ENCODE data around the gene SMPD2.

The SMPD2 gene, protein sequence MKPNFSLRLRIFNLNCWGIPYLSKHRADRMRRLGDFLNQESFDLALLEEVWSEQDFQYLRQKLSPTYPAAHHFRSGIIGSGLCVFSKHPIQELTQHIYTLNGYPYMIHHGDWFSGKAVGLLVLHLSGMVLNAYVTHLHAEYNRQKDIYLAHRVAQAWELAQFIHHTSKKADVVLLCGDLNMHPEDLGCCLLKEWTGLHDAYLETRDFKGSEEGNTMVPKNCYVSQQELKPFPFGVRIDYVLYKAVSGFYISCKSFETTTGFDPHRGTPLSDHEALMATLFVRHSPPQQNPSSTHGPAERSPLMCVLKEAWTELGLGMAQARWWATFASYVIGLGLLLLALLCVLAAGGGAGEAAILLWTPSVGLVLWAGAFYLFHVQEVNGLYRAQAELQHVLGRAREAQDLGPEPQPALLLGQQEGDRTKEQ

GRCh38 chr6:109440331-109441068 is at the start of gene SMPD2, which contains the start of gene PPIL6:
TSS of gene SMPD2 (plus strand) at chr6:109440724. CDS start at chr6:109441122, 398 bp downstream.
TSS of gene PPIL6 (minus strand) at chr6:109440628. CDS start at chr6:109440590, 38 bp downstream.
- DNase-seq: peak; percentile 90

DNA sequence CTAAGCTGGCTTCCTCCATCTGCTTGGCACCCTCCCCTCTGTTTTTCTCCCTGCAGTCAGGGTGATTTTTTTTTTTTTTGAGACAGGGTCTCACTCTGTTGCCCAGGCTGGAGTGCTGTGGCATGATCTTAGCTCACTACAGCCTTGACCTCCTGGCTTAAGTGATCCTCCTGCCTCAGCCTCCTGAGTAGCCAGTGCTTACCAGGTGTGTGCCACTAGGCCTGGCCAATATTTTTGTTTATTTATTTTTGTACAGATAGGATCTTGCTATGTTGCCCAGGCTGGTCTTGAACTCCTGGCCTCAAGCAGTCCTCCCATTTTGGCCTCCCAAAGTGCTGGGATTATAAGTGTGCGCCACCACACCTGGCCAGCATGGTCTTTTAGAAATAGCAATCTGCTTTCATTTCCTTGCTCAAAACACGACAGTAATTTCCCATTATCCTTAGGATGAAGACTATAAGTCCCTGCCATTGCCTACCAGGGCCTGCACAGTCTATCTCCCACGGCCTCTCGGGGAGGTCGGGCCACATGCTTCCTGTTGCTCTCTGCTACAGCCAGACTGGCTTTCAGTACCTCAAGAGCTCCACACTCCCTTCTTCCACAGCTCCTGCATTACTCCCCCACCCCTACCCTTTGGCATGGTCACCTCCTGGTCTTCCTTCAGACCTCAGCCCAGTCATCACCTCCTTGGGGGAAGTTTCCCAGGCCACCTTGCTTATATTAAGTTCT is 47.2 kb upstream of the SMPD2 start:
- DNase-seq: no peak

DNA sequence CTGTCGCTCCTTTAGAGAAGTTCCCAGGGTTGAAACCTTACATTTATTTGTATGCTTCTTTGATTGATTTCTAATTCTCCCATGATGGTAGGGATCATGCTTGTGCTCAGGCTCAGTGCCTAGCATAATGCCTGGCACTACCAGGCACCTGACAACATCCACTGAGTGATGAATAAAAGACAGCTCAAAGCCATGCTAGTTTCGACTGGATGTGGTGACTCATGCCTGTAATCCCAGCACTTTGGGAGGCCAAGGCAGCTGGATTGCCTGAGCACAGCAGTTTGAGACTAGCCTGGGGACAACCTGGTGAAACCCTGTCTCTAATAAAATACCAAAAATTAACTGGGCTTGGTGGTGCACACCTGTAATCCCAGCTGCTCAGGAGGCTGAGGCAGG is 46.6 kb upstream of the SMPD2 start:
- DNase-seq: peak; percentile 20

DNA sequence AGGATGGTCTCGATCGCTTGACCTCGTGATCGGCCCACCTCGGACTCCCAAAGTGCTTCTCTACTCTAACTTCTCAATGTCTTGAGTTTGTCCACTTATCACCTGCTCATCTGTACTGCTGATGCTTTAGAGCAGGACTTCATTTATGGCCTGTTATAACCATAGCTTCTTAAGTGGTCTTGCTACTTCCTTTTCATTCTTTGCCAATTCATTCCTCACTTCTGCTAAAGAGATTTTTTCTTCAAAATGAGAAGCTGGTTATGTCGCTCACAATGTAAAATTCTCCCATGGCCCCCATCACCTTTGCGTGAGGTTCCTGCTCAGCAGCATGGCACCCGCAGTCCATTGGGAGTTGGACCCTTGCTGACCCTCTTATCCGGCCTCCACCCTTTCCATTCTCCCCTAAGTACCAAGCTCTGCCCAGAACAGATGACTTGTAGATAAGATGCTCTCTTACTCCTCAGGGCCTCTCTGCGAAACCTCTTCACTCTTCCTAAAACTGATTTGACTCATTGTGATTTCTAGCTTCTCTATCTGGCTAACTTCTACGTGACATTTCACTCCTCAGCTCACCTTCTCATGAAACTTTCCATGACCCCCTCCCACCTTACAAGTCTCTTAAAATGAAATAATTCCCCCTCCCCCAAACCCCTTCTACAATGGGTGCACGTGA is 44.3 kb upstream of the SMPD2 start:
- no peak for DNase-seq

DNA sequence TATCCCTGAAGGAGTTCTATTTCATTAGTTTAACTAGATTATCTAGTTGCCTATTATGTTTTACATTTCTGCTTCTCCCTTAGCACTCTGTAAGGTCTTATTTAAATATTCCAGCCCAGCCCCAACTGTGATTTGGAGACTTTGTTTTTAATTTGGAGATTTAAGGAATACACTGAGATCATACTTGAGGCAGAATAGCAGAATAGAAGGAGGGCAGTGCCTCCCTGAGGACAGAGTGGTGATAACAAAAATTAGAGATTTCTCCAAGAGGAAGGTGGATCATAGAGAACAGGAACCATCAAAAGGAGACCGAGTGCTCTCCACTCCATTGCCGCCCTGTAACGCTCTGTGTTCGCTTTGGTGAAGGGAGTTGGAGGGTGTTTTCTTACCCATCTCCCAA is 43.5 kb upstream of the SMPD2 start:
- DNase-seq: no peak

GRCh38 chr6:109406196-109406595 is 34.3 kb upstream of the SMPD2 start:
- peak; percentile 41 for DNase-seq

- no peak for DNase-seq
These were observed 29.5 kb upstream of the SMPD2 start for GRCh38 chr6:109411034-109411433.

DNA sequence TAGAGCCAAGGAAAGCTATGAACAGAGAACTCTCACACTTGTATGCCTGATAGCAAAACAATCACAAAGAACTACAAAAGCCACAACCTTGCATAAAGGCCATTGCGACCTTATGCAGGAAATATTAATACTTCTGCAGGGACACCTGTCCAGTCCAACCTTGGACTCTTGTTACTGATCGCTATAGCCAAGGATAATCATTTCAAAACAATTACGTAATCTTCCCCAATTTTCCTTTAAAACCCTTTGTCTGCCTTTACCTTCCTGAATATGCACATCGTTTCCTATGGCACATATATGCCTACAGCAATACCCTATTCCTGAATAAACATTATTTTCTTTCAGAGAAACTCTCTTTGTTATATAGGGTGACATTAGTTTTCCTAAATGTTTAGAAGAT is 22.9 kb upstream of the SMPD2 start:
- no peak for DNase-seq

DNA sequence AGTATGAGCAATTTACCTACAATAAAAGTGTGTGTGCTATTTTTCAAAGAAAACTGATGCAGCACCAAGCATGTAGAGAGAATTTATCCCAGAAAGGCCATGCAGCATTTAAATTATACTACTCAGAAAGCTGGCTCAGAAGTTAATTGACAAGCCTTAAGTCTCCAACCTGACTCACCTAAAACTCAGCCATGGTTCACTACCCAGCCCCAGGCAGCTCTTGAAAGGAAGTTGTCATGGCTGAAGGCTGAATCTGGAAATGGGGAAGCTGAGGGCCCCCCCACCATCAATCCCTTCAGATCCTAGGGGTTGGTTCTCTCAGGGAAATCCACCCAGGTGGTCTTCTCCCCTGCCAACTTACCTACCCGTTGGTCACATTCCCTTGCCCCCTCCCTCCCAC is 19.8 kb upstream of the SMPD2 start:
- no peak for DNase-seq

DNA sequence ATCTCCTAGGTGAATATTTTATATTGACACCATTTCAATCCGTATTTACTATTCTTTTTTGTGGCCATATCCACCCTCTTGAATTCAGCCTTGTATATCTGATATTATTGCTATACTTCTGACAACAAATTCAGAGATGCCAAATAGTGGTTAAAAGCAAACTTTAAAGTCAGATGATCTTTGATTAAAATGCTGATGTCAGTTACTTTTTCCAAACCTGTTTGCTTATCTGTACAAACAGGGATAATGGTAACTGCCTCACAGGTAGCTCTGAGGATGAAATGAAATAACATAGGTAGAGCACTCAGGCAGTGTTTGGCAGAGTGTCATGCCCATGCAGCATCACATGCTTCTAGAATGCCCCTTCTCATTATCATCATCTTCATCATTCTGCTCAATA is 19.3 kb upstream of the SMPD2 start:
- no peak for DNase-seq

DNA sequence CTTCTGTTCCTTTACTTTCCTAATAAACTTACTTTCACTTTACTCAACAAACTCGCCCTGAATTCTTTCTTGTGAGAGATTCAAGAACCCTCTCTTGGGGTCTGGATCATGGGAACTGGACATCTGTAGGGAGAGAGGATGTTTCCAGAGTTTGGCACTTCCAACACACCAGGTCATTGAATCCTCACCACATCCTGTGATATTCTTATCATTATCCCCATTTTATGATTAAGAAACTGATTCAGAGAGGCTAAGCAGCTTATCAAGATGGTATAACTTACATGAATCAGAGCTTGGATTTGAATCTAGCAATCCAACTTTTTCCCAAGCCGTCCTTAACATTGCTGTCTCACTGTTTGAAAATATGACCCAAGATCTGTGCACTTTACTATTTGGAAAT is 15.6 kb upstream of the SMPD2 start:
- no peak for DNase-seq

DNA sequence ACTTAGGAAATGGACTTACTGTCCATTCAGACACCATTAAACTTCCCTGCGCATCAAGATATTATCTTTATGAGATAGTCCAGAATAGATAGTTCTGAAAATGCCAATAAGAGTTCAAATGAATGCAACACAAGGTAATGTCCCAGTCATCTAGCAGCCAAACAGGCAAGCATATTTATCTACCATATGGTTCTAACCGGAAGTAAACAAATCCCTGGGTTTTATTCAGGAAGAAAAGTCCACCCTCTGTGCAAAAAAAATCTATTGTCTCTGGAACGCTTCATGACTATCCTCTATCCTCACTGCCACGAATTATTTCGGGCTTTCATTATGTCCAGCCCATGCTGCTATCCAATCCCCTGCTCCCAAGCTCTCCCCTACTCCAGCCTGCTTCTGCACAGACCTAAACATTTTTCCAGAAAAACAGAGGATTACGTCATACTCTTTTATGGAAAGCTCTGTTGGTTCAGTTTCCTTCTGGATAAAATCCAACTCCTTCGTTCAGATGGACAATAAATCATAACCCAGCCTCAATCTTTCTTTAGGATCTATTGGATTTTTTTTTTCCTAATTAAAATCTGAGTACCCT is 11.5 kb upstream of the SMPD2 start:
- DNase-seq: peak; percentile 51

DNA sequence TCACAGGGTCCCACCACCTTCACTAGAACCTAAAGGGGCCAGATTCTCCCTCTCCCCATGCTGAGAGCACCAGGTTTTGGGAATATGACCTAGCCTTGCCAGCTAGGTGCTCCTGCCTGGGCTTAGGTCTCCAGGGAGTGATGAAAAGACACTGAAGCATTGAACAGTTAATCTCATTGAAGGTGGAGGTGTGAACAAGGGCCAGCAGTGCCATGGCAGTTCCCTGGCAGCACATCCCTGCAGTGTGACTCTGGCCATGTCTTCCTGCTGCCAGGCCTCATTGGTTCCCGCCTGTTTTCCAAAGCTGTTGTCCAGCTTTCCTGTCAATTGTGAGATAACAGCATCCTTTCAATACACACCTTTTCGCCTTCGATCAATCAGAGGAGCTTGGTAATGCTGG is 11.0 kb upstream of the SMPD2 start:
- DNase-seq: no peak

GRCh38 chr6:109434456-109434855 is 6.1 kb upstream of the SMPD2 start:
- no peak for DNase-seq

- DNase-seq: no peak
These were observed 4.5 kb upstream of the SMPD2 start for GRCh38 chr6:109436041-109436440.

GRCh38 chr6:109441069-109441816 is 719 bp downstream of the SMPD2 start:
- peak; percentile 33 for DNase-seq

GRCh38 chr6:109442393-109442924 is 1.9 kb downstream of the SMPD2 start:
- DNase-seq: no peak

- DNase-seq: no peak
These were observed 3.0 kb downstream of the SMPD2 start for GRCh38 chr6:109443425-109443950.

DNA sequence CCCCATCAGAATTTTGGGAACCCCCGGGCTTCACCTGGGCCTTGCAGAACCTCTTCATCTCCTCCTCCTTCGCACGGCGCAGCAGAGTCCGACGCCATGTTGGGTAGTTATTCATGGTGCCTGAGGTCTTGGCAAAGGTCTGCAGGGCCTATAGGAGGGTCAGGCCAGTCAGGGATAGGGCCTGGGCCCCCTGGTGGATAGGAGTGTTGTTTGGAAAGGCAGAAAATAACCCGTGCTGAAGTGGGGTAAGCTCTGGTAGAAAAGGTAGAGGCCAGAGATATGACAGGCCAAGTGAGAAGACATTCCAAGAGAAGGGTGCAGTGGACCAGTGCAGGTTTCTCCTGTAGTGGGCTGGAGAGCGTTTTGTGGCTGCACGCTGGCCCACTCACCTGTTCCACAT is 4.9 kb downstream of the SMPD2 start:
- no peak for DNase-seq

- DNase-seq: no peak
These were observed 5.5 kb downstream of the SMPD2 start for GRCh38 chr6:109446072-109446471.

DNA sequence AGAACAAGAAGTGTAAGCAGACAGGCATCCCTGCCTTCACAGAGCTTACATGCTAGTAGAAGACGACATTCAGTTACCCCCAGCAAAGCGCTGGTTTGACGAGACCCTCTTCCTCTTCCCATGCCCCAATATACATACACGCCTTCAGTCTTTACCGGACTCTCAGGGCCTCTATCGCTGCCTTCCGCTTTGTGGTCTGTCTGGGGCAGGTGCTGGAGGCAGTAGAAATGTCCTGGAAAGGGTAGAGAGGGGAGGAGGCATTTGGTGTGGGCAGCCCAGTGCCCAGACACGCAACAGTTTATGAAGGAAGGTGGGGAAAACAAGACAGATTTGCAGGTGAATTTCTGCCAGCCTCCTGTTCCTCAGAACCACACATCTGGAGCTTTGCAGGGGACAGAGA is 6.0 kb downstream of the SMPD2 start:
- DNase-seq: no peak
